Tibial nerve (tissue), 4 donors: Measurements from ENCODE around the gene AQP12A.

Experiments
- EP300 ChIP-seq, 2 donors: sonication (generic); formaldehyde crosslinking; IDR thresholded peaks; one replicate each; pipeline ENCODE4 v1.6.1; 2017; ENCODE audit warnings: antibody characterized with exemption in 2 of 2, mild to moderate bottlenecking in 1 of 2
- POLR2A ChIP-seq, 2 donors: fragments of 450-650 bp; IDR thresholded peaks; one replicate each; pipeline ENCODE4 v1.6.1; 2017; ENCODE audit warnings: antibody characterized with exemption in 2 of 2, mild to moderate bottlenecking in 2 of 2, moderate library complexity in 2 of 2
- TF ChIP-seq, protein P1 (sequence below), 5 experiments: fragments of 200-600 bp in 3 of 5; fragments of 450-650 bp in 2 of 5; sonication (generic) in 3 of 5; IDR thresholded peaks; one replicate each; pipeline ENCODE4 v1.5.1; 2016 to 2019; ENCODE audit warnings: antibody characterized with exemption in 5 of 5, mild to moderate bottlenecking in 3 of 5, moderate library complexity in 2 of 5

DNA sequence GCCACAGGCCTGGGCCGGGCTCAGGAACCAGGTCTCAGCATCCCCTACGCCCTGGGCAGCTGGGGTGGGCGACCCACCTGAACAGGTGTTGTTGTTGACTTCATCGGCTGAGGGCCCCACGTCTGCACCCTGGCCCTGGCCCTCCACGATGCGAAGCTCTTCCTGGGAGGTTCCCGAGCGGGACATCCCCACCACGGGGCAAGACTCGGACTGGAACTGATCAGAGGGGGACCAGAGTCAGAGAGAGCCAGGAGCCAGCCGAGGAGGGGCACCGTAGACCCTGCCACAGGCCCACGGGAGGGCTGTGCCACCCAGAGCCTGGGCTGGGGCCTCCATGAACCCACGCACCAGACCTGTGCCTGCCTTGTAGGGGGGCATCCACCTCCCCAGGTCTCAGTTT, 54.3 kb downstream of the AQP12A start:
- TF ChIP-seq, protein P1, sequence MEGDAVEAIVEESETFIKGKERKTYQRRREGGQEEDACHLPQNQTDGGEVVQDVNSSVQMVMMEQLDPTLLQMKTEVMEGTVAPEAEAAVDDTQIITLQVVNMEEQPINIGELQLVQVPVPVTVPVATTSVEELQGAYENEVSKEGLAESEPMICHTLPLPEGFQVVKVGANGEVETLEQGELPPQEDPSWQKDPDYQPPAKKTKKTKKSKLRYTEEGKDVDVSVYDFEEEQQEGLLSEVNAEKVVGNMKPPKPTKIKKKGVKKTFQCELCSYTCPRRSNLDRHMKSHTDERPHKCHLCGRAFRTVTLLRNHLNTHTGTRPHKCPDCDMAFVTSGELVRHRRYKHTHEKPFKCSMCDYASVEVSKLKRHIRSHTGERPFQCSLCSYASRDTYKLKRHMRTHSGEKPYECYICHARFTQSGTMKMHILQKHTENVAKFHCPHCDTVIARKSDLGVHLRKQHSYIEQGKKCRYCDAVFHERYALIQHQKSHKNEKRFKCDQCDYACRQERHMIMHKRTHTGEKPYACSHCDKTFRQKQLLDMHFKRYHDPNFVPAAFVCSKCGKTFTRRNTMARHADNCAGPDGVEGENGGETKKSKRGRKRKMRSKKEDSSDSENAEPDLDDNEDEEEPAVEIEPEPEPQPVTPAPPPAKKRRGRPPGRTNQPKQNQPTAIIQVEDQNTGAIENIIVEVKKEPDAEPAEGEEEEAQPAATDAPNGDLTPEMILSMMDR (IDR thresholded peaks at IDR 0.05): no peak
- TF ChIP-seq POLR2A (IDR thresholded peaks at IDR 0.05) (no peak), EP300 (IDR thresholded peaks at IDR 0.05) (no peak)
